Measurements from ENCODE around the gene NEIL1.
"Not testable (repeated sequence)": the region's sequence is repeated elsewhere in the genome, so short reads cannot be mapped to it uniquely, and the experiment has no call there.

NEIL1 gene

GRCh38 chr15:75369897-75370581 lies 23.2 kb downstream of the NEIL1 start:
- no peaks in the 10 kb centered on the region for H3K27me3 ChIP-seq
- no peak overlapping the region for H3K4me3 ChIP-seq (ENCODE audit: low read depth in 1 of 2, low read length in 1 of 2)
- peak overlapping the region; percentile 94 for H3K27ac ChIP-seq
- H3K36me3 ChIP-seq = peaks cover 48% of the 10 kb centered on the region
- TF ChIP-seq, protein P1, sequence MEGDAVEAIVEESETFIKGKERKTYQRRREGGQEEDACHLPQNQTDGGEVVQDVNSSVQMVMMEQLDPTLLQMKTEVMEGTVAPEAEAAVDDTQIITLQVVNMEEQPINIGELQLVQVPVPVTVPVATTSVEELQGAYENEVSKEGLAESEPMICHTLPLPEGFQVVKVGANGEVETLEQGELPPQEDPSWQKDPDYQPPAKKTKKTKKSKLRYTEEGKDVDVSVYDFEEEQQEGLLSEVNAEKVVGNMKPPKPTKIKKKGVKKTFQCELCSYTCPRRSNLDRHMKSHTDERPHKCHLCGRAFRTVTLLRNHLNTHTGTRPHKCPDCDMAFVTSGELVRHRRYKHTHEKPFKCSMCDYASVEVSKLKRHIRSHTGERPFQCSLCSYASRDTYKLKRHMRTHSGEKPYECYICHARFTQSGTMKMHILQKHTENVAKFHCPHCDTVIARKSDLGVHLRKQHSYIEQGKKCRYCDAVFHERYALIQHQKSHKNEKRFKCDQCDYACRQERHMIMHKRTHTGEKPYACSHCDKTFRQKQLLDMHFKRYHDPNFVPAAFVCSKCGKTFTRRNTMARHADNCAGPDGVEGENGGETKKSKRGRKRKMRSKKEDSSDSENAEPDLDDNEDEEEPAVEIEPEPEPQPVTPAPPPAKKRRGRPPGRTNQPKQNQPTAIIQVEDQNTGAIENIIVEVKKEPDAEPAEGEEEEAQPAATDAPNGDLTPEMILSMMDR (IDR thresholded peaks at IDR 0.05) = no peak
- peaks cover 15 to 19% of the 10 kb centered on the region in 2 experiments for H3K4me1 ChIP-seq (ENCODE audit: control insufficient read depth in 1 of 2, insufficient read depth in 1 of 2, low read depth in 1 of 2, low read length in 1 of 2)
- no peaks in the 10 kb centered on the region for H3K9me3 ChIP-seq

GRCh38 chr15:75371486-75371885 lies 24.6 kb downstream of the NEIL1 start:
- Histone ChIP-seq H3K4me3 (ENCODE audit: low read depth in 1 of 2, low read length in 1 of 2) (no peak overlapping the region), H3K27me3 (no peaks in the 10 kb centered on the region), H3K9me3 (no peaks in the 10 kb centered on the region), H3K4me1 (ENCODE audit: control insufficient read depth in 1 of 2, insufficient read depth in 1 of 2, low read depth in 1 of 2, low read length in 1 of 2) (peaks cover 15 to 19% of the 10 kb centered on the region in 2 experiments), H3K36me3 (peaks cover 51% of the 10 kb centered on the region), H3K27ac (no peak overlapping the region)
- TF ChIP-seq, protein P1 (IDR thresholded peaks at IDR 0.05) = no peak

DNA sequence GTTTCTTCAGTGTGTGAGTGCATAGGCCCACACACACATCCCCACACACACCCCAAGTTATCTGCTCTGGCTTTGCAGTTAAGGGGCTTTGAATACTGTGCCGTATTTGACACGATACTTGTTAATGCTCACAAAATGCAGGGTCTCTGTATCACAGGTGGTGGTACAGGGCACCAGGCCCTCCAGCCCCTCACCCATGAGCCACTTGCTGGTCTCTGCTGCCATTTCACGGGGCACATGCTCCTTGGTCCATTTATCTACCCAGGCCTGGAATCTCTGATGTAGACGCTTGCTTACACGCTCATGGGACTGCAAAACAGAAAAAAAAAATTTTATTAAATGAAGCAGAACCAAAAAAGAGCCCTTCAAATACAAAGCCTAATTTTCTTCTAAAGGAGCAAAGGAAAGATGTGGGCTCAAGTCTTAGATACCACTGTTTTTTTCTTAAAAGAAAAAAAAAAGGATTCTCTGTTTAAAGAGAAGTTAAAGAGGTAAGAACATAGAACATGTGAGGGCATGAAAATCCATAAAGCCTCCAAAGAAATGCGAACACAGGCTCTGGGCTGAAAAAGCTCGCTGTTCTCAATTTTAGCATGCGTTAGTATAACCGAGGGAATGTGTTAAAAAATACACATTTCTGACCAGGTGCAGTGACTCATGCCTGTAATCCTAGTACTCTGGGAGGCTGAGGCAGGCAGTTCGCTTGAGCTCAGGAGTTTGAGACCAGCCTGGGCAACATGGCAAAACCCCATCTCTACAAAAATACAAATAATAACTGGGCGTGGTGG lies 25.3 kb downstream of the NEIL1 start:
- Histone ChIP-seq H3K36me3 (peaks cover 54% of the 10 kb centered on the region), H3K27me3 (no peaks in the 10 kb centered on the region), H3K4me3 (ENCODE audit: low read depth in 1 of 2, low read length in 1 of 2) (no peak overlapping the region), H3K27ac (no peak overlapping the region), H3K4me1 (ENCODE audit: control insufficient read depth in 1 of 2, insufficient read depth in 1 of 2, low read depth in 1 of 2, low read length in 1 of 2) (peaks cover 15 to 19% of the 10 kb centered on the region in 2 experiments), H3K9me3 (no peaks in the 10 kb centered on the region)
- TF ChIP-seq, protein P1 (IDR thresholded peaks at IDR 0.05) = no peak

GRCh38 chr15:75380773-75381172 lies 33.9 kb downstream of the NEIL1 start:
- Histone ChIP-seq H3K9me3 (no peaks in the 10 kb centered on the region), H3K27ac (no peak overlapping the region)

DNA sequence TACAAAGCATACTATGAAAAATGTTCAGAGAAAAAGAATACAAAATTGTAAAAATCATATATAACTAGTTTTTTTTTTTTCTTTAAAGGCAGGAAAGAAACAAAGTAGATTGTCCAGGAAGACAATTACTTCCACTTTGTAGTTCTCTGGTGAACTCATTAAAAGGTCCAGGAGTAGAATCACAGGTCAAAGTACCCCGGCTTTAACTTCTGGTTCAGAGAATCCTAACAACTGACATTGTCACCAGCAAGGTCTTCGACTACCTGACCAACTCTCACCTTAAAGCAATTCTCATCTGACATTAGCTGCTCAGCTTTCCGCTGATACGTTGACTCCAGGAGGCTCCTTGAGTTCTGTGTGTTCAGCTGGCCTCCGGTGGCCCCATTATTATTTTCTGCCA lies 37.1 kb downstream of the NEIL1 start:
- not testable (repeated sequence) for H3K9me3 ChIP-seq; H3K27me3 ChIP-seq; H3K4me1 ChIP-seq (ENCODE audit: control insufficient read depth in 1 of 2, insufficient read depth in 1 of 2, low read depth in 1 of 2, low read length in 1 of 2); H3K4me3 ChIP-seq (ENCODE audit: low read depth in 1 of 2, low read length in 1 of 2); H3K27ac ChIP-seq
- H3K36me3 ChIP-seq = peaks cover 96% of the 10 kb centered on the region

More at GRCh38 chr15:75380773-75381172, 33.9 kb downstream of the NEIL1 start:
- H3K36me3 ChIP-seq = peaks cover 91% of the 10 kb centered on the region
- H3K27me3 ChIP-seq = no peaks in the 10 kb centered on the region
- TF ChIP-seq, protein P1 (IDR thresholded peaks at IDR 0.05) = no peak
- H3K4me3 ChIP-seq (ENCODE audit: low read depth in 1 of 2, low read length in 1 of 2) = no peak overlapping the region
- H3K4me1 ChIP-seq (ENCODE audit: control insufficient read depth in 1 of 2, insufficient read depth in 1 of 2, low read depth in 1 of 2, low read length in 1 of 2) = no peaks in the 10 kb centered on the region

GRCh38 chr15:75389791-75390382 lies 43.0 kb downstream of the NEIL1 start:
- Histone ChIP-seq H3K27ac (no peak overlapping the region), H3K9me3 (no peaks in the 10 kb centered on the region), H3K27me3 (no peaks in the 10 kb centered on the region), H3K4me3 (ENCODE audit: low read depth in 1 of 2, low read length in 1 of 2) (no peak overlapping the region), H3K4me1 (ENCODE audit: control insufficient read depth in 1 of 2, insufficient read depth in 1 of 2, low read depth in 1 of 2, low read length in 1 of 2) (no peaks in the 10 kb centered on the region), H3K36me3 (peaks cover 98% of the 10 kb centered on the region)
- TF ChIP-seq, protein P1 (IDR thresholded peaks at IDR 0.05) = no peak
